GM18526 (cell line): ENCODE data around the gene WFDC8.

Experiments used
- POLR2A ChIP-seq: IDR thresholded peaks from 3 replicates; pipeline ENCODE4 v1.6.1; 2011; ENCODE audit not compliant: insufficient read length; ENCODE audit errors: extremely low read depth

The WFDC8 gene

DNA sequence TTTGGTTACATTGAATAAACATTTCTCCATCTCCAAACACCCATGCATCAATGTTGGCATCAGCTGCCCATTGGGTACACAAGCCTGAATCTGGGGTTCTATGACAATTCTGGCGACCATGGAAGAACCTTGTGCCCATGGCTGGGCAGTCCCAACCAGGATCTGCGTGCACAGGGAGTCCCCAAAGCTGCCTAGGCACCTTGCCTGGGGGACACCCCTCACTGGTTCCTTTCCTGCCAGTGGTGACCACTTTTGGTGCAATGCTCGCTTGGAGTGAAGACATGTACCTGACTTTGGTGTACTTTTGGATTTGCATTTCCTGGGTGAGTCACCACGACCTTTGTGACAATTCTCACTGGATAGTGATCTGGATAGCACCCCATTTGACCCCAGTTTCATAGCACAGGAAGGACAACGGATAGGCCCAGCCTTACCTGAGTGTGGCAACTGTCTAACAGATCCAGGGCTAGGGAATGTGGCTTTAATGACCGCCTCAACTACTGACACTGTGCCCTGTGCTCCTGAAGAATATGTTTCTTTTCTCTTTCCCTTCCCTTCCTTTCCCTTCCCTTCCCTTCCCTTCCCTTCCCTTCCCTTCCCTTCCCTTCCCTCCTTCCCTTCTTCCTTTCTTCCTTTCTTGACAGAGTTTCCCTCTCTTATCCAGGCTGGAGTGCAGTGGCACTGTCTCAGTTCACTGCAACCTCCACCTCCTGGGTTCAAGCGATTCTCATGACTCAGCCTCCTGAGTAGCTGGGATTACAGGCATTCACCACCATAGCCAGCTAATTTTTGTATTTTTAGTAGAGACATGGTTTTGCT lies 70.8 kb downstream of the WFDC8 start:
- no peak for TF ChIP-seq POLR2A

DNA sequence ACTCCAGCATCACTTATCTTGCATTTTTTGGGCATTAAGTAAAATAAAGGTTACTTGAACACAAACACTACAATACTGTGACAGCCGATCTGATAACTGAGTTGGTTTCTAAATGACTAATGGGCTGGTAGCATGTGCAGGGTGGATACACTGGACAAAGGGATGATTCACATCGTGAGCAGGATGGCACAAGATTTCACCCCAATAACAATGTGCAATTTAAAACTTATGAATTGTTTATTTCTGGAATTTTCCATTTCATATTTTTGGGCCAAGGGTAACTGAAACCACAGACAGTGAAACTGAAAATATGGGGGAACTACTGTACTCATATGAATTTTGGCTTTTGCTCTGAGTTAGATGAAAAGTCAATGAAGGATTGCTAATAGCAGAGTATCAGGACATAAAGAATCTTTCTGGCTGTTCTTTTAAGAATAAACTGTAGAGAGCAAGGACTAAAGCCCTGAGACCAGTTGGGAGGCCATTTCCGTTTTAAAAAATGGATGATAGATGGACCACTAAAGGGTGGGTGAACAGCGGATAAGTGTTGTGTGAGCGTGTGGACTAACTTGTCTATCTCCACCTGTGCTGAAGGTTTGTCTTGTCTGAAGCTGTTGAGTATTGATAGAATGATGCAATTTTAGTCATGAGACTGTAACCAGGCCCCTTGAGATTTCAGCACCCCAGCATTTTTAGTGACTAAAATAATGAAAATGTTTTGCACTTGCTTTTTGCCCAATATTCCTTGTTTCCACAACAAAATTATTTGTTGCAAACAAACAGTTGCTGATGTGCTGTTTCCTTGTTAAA lies 71.9 kb downstream of the WFDC8 start:
- TF ChIP-seq POLR2A, result no peak

DNA sequence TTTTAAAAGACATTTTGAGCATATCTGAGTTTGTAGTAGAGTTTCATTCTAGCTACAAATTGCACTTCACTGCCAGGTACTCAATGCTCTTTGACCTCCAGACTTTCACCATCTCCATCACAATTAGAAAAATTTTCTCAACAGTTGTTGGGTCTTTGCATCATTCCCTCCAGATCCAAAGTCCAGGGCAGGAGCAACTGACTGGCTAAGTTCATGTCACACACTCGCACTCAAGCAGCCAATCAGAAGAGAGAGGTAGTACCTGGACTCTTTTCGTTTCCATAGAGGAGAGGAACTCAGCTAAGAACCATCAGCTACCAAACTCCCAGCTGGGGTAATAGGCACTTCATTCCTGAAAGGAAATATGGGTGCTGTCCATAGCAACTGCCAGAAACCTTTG lies 72.7 kb downstream of the WFDC8 start:
- TF ChIP-seq POLR2A, result no peak

DNA sequence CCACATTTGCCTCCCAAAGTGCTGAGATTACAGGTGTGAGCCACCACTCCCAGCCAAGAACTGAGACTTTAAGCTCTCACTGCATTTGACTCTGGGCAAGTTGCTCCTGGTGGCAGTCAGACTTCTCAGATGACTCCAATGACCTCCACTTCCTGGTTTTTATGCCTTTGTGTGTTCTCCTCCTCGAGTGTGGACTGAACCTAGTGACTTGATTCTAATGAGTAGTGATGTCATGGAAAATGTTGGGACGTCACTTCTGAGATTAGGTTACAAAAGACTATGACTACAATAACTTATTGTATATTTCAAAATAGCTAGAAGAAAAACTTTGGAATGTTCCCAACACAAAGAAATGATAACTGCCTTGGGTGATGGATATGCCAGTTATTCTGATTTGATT lies 75.7 kb downstream of the WFDC8 start:
- no peak for TF ChIP-seq POLR2A

DNA sequence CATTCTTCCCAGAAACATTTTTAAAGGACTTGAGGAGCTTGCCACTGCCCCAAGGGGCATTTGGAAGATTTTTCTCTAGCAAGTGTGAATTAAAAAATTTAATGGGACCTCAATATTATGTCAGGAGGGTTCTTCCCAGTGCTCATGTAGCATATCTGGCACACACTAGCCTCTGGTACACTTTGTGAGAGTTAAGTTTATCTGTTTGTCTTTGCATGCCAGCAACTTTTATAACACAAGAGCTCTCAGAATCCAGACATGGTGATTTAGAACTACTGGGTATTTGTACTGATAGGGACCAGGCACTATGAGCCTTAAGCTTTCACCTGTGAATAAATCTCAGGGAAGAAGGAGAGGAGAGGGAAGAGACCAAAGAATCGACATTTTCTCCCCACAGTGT lies 76.5 kb downstream of the WFDC8 start:
- no peak for TF ChIP-seq POLR2A
